LNCAP (cell line): Measurements from ENCODE around the gene NOC3L.

Experiments
- TF ChIP-seq, protein P1 (sequence below): fragments of 450-650 bp; IDR thresholded peaks from 2 replicates; pipeline ENCODE4 v1.5.1; 2017; ENCODE audit warnings: mild to moderate bottlenecking

The NOC3L gene

DNA sequence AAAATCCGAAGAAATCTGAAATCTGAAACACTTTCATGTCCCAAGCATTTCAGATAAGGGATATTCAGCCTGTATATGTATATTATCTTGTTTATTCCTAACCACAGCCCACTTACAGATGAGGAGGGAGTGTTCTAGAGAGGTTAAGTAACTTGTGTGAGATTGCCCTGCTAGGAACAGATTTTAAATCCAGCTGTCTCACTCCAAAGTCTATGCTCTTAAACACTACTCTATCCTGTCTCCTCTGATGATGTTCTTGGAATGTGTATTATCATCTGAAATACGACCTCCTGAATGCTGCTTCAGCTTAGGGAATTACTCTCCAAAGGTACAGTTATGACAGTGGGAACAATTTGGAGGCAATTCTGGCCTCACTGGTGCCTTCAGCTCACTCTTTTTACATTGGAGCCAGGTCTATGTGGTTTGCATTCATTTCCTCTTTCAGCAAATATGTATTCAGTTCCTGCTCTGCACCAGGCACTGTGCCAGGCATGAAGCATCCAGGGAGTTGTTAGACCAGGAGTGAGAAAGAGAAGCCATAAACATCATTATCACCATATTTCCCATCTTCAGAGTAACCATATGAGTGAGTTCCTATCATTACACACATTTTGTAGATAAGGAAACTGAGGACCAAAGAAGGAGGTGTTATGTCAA lies 70.2 kb downstream of the NOC3L start:
- TF ChIP-seq, protein P1, sequence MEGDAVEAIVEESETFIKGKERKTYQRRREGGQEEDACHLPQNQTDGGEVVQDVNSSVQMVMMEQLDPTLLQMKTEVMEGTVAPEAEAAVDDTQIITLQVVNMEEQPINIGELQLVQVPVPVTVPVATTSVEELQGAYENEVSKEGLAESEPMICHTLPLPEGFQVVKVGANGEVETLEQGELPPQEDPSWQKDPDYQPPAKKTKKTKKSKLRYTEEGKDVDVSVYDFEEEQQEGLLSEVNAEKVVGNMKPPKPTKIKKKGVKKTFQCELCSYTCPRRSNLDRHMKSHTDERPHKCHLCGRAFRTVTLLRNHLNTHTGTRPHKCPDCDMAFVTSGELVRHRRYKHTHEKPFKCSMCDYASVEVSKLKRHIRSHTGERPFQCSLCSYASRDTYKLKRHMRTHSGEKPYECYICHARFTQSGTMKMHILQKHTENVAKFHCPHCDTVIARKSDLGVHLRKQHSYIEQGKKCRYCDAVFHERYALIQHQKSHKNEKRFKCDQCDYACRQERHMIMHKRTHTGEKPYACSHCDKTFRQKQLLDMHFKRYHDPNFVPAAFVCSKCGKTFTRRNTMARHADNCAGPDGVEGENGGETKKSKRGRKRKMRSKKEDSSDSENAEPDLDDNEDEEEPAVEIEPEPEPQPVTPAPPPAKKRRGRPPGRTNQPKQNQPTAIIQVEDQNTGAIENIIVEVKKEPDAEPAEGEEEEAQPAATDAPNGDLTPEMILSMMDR: no peak

DNA sequence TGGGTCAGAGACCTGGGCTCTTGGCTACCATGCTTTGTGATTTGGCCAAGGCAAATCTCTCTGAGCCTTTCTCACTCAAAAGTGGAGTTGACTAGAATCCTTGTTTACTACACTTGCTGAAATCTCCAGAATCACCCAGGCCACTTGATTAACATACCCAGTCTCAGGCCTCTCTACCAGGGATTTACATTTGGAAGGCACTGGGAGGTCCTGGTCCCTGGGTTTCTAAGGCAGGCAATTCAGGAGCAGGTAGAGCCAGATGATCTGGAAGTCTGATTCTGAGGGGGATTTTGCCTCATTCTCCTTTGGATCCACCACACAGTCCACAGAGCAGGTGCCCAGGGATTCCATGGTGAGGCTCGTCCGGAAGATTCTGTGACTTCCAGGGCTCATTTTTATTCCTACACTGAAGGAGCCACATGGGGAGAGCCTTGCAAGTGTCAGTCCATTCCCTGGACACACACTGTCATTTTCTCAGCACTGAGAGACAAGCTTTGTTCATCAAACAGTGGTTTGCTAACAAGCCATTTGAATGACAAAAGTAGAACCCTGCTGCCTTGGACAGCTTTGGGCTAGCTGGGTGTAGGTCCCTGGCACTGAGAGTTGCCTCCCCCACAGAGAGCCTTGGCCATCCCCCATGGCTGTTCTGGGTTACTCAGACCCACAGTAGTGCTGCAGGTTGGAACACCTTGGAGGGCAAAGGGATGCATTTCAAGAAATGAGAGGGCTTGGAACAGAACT lies 74.2 kb downstream of the NOC3L start:
- TF ChIP-seq, protein P1: no peak

DNA sequence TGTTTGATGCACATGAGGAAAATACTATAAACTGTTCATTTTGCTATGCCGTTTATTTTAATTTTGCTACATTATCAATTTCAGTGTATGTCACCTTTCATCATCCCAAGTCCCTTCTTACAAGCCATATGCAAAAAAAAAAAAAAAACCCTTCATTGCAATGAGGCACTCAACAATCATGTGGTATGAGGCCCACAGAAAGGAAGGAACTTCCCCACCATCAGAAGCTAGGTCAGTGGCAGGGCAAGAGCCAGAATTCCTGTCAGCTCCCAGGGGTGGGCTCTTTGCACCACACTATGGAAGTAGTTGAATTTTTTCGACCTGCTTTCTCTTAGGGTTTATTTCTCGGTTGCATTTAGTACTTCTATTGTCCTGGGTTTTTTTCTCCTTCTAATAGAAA lies 75.4 kb downstream of the NOC3L start:
- TF ChIP-seq, protein P1: no peak

DNA sequence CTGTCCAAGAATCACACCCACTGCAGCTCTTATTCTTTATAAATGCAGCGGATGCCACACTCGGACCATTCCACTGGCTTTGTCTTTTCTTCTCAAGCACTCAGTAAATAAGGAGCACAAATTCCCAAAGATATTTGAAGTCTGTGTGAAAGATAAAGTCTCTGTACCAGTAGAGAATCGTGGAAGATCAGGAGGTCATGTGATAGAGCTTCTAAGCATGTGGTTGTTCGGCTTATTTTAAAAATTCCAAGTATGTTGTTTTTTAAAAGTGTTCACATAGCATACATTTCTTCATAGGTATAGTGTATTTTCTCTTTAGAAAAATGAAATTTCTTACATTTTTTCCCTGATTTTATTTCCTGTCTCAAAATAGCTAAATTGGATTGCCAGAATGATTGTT lies 75.8 kb downstream of the NOC3L start:
- TF ChIP-seq, protein P1: no peak

DNA sequence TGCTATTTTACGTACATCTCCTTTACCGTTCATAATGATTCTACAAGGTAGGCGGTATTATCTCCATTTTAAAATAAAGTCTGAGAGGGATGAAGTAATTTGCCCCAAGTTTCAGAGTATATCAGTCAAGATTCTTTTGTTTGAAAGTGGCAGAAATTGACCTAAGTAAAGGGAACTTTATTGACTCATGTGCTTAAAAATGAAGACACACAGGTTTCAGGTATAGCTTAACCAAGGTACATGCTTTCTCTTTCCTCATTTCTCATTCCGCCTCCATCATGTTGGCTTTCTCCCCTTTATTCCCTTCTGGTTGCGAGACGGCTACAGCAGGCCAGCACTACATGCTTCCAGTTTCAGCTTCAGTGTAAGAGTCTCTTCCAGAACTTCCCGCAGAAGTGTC lies 77.5 kb downstream of the NOC3L start:
- TF ChIP-seq, protein P1: no peak
